ENCODE measurements around the gene SFRP5.

SFRP5 gene

DNA sequence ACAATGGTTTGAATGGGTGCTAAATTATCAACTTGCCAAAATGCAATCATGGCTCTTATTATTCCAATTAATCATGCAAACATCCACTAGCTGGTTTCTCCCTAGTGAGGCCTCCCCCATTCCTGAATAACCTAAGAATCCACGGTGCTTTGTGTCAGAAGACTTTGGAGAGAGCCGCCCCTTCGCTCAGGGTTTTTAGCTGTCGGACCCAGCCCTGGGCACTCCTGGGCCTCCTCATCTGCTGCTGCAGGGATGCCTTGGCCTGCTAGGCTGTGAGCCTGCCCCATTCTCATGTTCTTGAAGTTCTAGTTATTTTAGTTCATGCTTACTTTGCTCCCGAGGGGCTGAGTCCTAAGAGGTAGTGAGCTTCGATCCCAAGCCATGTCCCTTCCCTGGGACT is 34.1 kb upstream of the SFRP5 start:
- ATAC-seq = no peak
- no peak for TF ChIP-seq ZFP3 (CRISPR knock-in tag; IDR thresholded peaks at IDR 0.05)
- TF ChIP-seq CSDC2 (CRISPR knock-in tag; IDR thresholded peaks at IDR 0.05) = no peak
- TF ChIP-seq, protein P1, sequence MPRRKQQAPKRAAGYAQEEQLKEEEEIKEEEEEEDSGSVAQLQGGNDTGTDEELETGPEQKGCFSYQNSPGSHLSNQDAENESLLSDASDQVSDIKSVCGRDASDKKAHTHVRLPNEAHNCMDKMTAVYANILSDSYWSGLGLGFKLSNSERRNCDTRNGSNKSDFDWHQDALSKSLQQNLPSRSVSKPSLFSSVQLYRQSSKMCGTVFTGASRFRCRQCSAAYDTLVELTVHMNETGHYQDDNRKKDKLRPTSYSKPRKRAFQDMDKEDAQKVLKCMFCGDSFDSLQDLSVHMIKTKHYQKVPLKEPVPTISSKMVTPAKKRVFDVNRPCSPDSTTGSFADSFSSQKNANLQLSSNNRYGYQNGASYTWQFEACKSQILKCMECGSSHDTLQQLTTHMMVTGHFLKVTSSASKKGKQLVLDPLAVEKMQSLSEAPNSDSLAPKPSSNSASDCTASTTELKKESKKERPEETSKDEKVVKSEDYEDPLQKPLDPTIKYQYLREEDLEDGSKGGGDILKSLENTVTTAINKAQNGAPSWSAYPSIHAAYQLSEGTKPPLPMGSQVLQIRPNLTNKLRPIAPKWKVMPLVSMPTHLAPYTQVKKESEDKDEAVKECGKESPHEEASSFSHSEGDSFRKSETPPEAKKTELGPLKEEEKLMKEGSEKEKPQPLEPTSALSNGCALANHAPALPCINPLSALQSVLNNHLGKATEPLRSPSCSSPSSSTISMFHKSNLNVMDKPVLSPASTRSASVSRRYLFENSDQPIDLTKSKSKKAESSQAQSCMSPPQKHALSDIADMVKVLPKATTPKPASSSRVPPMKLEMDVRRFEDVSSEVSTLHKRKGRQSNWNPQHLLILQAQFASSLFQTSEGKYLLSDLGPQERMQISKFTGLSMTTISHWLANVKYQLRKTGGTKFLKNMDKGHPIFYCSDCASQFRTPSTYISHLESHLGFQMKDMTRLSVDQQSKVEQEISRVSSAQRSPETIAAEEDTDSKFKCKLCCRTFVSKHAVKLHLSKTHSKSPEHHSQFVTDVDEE (CRISPR knock-in tag; IDR thresholded peaks at IDR 0.05) = no peak
- no peak for TF ChIP-seq CREB5 (CRISPR knock-in tag; IDR thresholded peaks at IDR 0.05; ENCODE audit: low read depth)
- TF ChIP-seq, protein P2, sequence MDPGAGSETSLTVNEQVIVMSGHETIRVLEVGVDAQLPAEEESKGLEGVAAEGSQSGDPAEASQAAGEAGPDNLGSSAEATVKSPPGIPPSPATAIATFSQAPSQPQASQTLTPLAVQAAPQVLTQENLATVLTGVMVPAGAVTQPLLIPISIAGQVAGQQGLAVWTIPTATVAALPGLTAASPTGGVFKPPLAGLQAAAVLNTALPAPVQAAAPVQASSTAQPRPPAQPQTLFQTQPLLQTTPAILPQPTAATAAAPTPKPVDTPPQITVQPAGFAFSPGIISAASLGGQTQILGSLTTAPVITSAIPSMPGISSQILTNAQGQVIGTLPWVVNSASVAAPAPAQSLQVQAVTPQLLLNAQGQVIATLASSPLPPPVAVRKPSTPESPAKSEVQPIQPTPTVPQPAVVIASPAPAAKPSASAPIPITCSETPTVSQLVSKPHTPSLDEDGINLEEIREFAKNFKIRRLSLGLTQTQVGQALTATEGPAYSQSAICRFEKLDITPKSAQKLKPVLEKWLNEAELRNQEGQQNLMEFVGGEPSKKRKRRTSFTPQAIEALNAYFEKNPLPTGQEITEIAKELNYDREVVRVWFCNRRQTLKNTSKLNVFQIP (CRISPR knock-in tag; IDR thresholded peaks at IDR 0.05; ENCODE audit: borderline replicate concordance, low read depth) = no peak
- no peak for TF ChIP-seq ZNF565 (CRISPR knock-in tag; conservative IDR thresholded peaks at IDR 0.05; ENCODE audit: low read depth)
- no peak for TF ChIP-seq ZFP30 (CRISPR knock-in tag; IDR thresholded peaks at IDR 0.05)
- no peak for TF ChIP-seq BACH2 (CRISPR knock-in tag; IDR thresholded peaks at IDR 0.05; ENCODE audit: borderline replicate concordance)
- TF ChIP-seq PPARA (CRISPR knock-in tag; IDR thresholded peaks at IDR 0.05; ENCODE audit: borderline replicate concordance) = no peak
- TF ChIP-seq OSR1 (CRISPR knock-in tag; IDR thresholded peaks at IDR 0.05) = no peak
- TF ChIP-seq, protein P3, sequence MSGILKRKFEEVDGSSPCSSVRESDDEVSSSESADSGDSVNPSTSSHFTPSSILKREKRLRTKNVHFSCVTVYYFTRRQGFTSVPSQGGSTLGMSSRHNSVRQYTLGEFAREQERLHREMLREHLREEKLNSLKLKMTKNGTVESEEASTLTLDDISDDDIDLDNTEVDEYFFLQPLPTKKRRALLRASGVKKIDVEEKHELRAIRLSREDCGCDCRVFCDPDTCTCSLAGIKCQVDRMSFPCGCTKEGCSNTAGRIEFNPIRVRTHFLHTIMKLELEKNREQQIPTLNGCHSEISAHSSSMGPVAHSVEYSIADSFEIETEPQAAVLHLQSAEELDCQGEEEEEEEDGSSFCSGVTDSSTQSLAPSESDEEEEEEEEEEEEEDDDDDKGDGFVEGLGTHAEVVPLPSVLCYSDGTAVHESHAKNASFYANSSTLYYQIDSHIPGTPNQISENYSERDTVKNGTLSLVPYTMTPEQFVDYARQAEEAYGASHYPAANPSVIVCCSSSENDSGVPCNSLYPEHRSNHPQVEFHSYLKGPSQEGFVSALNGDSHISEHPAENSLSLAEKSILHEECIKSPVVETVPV (CRISPR knock-in tag; IDR thresholded peaks at IDR 0.05) = no peak
- TF ChIP-seq ISL1 (CRISPR knock-in tag; IDR thresholded peaks at IDR 0.05) = no peak
- no peak for TF ChIP-seq ZNF8 (CRISPR knock-in tag; IDR thresholded peaks at IDR 0.05)
- no peak for TF ChIP-seq ZC3H10 (CRISPR knock-in tag; IDR thresholded peaks at IDR 0.05)
- no peak for TF ChIP-seq TCF4 (CRISPR knock-in tag; IDR thresholded peaks at IDR 0.05; ENCODE audit: borderline replicate concordance)
- no peak for TF ChIP-seq PATZ1 (CRISPR knock-in tag; IDR thresholded peaks at IDR 0.05; ENCODE audit: borderline replicate concordance)
- TF ChIP-seq ARNTL (CRISPR knock-in tag; IDR thresholded peaks at IDR 0.05; ENCODE audit: borderline replicate concordance, low read depth) = no peak
- TF ChIP-seq ESRRG (CRISPR knock-in tag; IDR thresholded peaks at IDR 0.05) = no peak
- no peak for TF ChIP-seq GLIS3 (CRISPR knock-in tag; IDR thresholded peaks at IDR 0.05)

DNA sequence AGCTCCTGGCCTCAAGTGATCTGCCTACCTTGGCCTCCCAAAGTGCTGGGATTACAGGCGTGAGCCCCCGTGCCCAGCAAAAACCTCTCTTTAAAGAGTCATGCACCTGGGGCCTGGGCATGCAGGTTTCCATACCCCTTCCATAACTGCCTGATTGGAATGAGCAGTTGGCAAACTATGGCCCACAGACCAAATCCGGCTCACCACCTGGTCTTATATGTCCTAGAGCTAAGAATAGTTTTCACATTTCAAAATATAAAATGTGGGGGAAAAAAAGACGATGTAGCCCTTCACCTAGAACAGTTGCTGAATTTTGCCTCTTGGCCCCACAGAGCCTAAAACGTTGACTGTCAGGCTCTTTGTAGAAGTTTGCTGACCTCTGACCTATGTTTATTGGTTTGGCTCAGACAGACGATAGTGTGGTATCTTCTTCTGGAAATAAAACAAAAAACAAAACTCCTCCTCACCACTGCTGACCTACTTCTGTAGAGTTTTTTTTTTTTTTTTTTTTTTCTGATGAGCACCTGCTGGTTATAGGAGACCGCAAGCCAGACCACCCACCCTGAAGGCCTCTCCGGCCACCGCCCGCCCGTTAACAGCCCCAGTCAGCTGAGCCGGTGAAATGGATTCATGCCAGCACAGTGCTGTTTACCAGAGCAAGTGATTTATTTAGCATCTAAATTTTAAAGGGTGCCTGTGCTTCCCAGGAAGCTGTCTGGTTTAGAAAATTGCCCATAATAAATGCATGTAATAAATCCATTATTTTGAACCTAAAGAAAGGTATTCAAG is 33.5 kb upstream of the SFRP5 start:
- ATAC-seq = no peak
- TF ChIP-seq, protein P2 (CRISPR knock-in tag; IDR thresholded peaks at IDR 0.05; ENCODE audit: borderline replicate concordance, low read depth) = no peak
- TF ChIP-seq ZFP3 (CRISPR knock-in tag; IDR thresholded peaks at IDR 0.05) = no peak
- TF ChIP-seq ISL1 (CRISPR knock-in tag; IDR thresholded peaks at IDR 0.05) = no peak
- no peak for TF ChIP-seq CSDC2 (CRISPR knock-in tag; IDR thresholded peaks at IDR 0.05)
- no peak for TF ChIP-seq ZNF70 (CRISPR knock-in tag; IDR thresholded peaks at IDR 0.05)
- TF ChIP-seq ZNF8 (CRISPR knock-in tag; IDR thresholded peaks at IDR 0.05) = no peak
- no peak for TF ChIP-seq ZC3H10 (CRISPR knock-in tag; IDR thresholded peaks at IDR 0.05)
- TF ChIP-seq PATZ1 (CRISPR knock-in tag; IDR thresholded peaks at IDR 0.05; ENCODE audit: borderline replicate concordance) = no peak
